Neural progenitor cell (in vitro differentiated cells): ENCODE data around the gene CCNK.

Source experiments
- EZH2 ChIP-seq: fragments of 200-600 bp; sonication (generic); IDR thresholded peaks from 2 replicates; pipeline ENCODE4 v1.6.1; 2017; ENCODE audit warnings: antibody characterized with exemption, mild to moderate bottlenecking, moderate library complexity
- EZH2phosphoT487 ChIP-seq: fragments of 200-600 bp; sonication (generic); IDR thresholded peaks from 2 replicates; pipeline ENCODE4 v1.6.1; 2017; ENCODE audit warnings: antibody characterized with exemption
- TF ChIP-seq, protein P1 (sequence below): fragments of 200-600 bp; sonication (generic); IDR thresholded peaks from 2 replicates; pipeline ENCODE4 v1.5.1; 2017; ENCODE audit warnings: antibody characterized with exemption, mild to moderate bottlenecking

DNA sequence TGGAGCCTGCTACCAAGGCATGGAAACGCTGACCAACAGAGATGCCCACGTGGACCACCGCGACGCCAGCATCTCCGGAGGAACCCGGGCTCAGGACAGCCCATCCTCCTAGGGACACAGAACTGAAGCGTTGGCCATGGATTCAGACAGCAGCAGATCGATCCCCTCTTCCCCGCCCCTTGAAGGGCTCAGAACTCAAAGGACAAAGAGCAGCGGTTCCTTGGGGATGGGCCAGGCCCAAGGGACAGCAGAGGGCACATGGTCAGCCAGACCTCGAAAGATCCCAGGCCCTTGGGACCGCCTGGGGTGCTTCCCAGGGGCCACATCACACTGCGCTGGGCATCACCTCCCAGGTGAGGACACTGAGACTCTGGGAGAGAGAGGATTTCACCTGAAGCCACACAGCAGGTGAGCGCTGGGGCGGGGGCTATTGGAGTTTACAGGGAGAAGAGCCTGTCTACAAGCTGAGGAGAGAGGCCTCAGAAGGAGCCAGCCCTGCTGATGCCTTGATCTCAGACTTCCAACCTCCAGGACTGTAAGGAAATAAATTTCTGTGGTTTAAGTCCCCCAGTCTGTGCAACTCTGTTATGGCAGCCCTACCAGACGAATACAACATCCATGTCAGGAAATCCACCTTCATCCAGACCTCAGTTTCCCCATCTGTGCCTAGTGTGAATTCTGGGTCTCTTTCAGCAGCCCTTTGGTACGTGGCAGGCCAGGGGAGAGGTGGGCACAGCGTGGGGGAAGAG lies 49.4 kb downstream of the CCNK start:
- TF ChIP-seq EZH2 = no peak
- TF ChIP-seq, protein P1, sequence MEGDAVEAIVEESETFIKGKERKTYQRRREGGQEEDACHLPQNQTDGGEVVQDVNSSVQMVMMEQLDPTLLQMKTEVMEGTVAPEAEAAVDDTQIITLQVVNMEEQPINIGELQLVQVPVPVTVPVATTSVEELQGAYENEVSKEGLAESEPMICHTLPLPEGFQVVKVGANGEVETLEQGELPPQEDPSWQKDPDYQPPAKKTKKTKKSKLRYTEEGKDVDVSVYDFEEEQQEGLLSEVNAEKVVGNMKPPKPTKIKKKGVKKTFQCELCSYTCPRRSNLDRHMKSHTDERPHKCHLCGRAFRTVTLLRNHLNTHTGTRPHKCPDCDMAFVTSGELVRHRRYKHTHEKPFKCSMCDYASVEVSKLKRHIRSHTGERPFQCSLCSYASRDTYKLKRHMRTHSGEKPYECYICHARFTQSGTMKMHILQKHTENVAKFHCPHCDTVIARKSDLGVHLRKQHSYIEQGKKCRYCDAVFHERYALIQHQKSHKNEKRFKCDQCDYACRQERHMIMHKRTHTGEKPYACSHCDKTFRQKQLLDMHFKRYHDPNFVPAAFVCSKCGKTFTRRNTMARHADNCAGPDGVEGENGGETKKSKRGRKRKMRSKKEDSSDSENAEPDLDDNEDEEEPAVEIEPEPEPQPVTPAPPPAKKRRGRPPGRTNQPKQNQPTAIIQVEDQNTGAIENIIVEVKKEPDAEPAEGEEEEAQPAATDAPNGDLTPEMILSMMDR = no peak
- no peak for TF ChIP-seq EZH2phosphoT487
